Activated CD4-positive, alpha-beta T cell treated with anti-CD3 and anti-CD28 coated beads for 36 hours (primary cell): ENCODE data around the gene L3MBTL4. TPM values are rescaled to one million over a fixed set of nuclear protein-coding genes. Genes with fewer than 3 reads are reported as not detected.

Source experiments
- ATAC-seq: fragments of 200-7000 bp; cut with Tn5 transposase; one replicate; pipeline ENCODE4 v1.10.0; 2021; ENCODE audit warnings: mild to moderate bottlenecking, moderate library complexity
- CTCF ChIA-PET: fragments of 350-600 bp; sonication (Branson Sonifier 250); formaldehyde crosslinking; loops from one replicate; lab custom pipeline; 2021; ENCODE audit warnings: antibody characterized with exemption; lab: Charles Lee
- POLR2A ChIA-PET: fragments of 350-600 bp; sonication (Branson Sonifier 250); formaldehyde crosslinking; loops from one replicate; lab custom pipeline; 2021; ENCODE audit warnings: antibody characterized with exemption, inconsistent platforms; lab: Charles Lee
- DNase-seq: peaks from one replicate; pipeline ENCODE4 v3.0.0-alpha.2; 2020
- H3K27ac Mint-ChIP-seq: one replicate; pipeline ENCODE4 v1.8.0; 2021; ENCODE audit warnings: mixed read lengths
- H3K27me3 Mint-ChIP-seq: one replicate; pipeline ENCODE4 v1.8.0; 2021; ENCODE audit warnings: mixed read lengths
- H3K36me3 Mint-ChIP-seq: one replicate; pipeline ENCODE4 v1.8.0; 2021; ENCODE audit warnings: low read depth, mixed read lengths
- H3K4me1 Mint-ChIP-seq: one replicate; pipeline ENCODE4 v1.8.0; 2021; ENCODE audit warnings: mixed read lengths
- H3K4me3 Mint-ChIP-seq: one replicate; pipeline ENCODE4 v1.8.0; 2021; ENCODE audit warnings: mild to moderate bottlenecking, moderate library complexity, mixed read lengths
- H3K9me3 Mint-ChIP-seq: one replicate; pipeline ENCODE4 v1.8.0; 2021; ENCODE audit warnings: low read depth, mixed read lengths
- intact Hi-C, 2 experiments: fragments of 100-400 bp; cut with DNase I in 1 of 2; cut with micrococcal nuclease in 1 of 2; formaldehyde crosslinking; loops; one replicate each; pipeline versions ENCODE4 v1.14.2 to v1.15.1; 2022 to 2024; cut with DNase I, micrococcal nuclease
- total RNA-seq, 2 experiments: library from RNA; stranded (reverse); gene quantifications; one replicate each; pipeline ENCODE4 v1.2.3, GENCODE V29; 2021

The L3MBTL4 gene
- total RNA-seq, 2 experiments from 2014 or later = 0.11 to 0.21 TPM

GRCh38 chr18:5979176-5979888 is 435.4 kb downstream of the L3MBTL4 start:
- Mint-ChIP-seq H3K27ac (no peak overlapping the region), H3K36me3 (no peaks in the 10 kb centered on the region), H3K4me3 (no peak overlapping the region), H3K4me1 (peaks cover 14% of the 10 kb centered on the region), H3K9me3 (no peaks in the 10 kb centered on the region), H3K27me3 (no peaks in the 10 kb centered on the region)
- intact Hi-C loops = no loop called here
- no peak for ATAC-seq
- POLR2A ChIA-PET = no interaction called here
- no peak for DNase-seq
- CTCF ChIA-PET = interaction anchor here (0.7 kb wide), 1 partner anchor 18 kb away, joined by 3 read pairs; no protein-coding TSS in a partner anchor

GRCh38 chr18:5977022-5977421 is 437.7 kb downstream of the L3MBTL4 start:
- no peaks in the 10 kb centered on the region for H3K9me3 Mint-ChIP-seq
- H3K27me3 Mint-ChIP-seq = no peaks in the 10 kb centered on the region
- ChIA-PET CTCF (no interaction called here), POLR2A (no interaction called here)
- intact Hi-C loops = no loop called here
- peaks cover 14% of the 10 kb centered on the region for H3K4me1 Mint-ChIP-seq
- no peak overlapping the region for H3K27ac Mint-ChIP-seq
- DNase-seq = no peak
- ATAC-seq = no peak
- H3K36me3 Mint-ChIP-seq = no peaks in the 10 kb centered on the region
- no peak overlapping the region for H3K4me3 Mint-ChIP-seq

- Mint-ChIP-seq H3K27me3 (no peaks in the 10 kb centered on the region), H3K9me3 (no peaks in the 10 kb centered on the region), H3K4me3 (no peak overlapping the region), H3K4me1 (peaks cover 20% of the 10 kb centered on the region), H3K36me3 (no peaks in the 10 kb centered on the region), H3K27ac (no peak overlapping the region)
- ATAC-seq = peak; percentile 58
- ChIA-PET CTCF (no interaction called here), POLR2A (no interaction called here)
- DNase-seq = no peak
- intact Hi-C loops = no loop called here
These were observed 439.4 kb downstream of the L3MBTL4 start for GRCh38 chr18:5975111-5976002.

DNA sequence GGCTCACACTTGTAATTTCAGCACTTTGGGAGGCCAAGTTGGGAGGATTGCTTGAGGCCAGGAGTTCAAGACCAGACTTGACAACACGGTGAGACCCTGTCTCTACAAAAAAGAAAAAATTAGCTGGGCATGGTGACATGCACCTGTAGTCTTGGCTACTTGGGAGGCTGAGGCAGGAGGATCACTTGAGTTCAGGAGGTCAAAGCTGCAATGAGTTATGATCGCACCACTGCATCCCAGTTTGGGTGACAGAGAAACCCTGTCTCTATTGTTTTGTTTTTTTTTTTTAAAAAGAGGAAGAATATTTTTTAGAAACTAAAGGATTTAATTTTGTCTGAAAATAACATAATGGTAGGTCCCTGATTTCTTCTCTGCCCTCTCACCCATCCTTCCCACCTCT is 440.0 kb downstream of the L3MBTL4 start:
- intact Hi-C loops = no loop called here
- Mint-ChIP-seq H3K4me3 (no peak overlapping the region), H3K9me3 (no peaks in the 10 kb centered on the region), H3K27me3 (no peaks in the 10 kb centered on the region), H3K27ac (no peak overlapping the region), H3K36me3 (no peaks in the 10 kb centered on the region), H3K4me1 (peaks cover 21% of the 10 kb centered on the region)
- POLR2A ChIA-PET = no interaction called here
- ATAC-seq (no peak), DNase-seq (no peak)
- CTCF ChIA-PET = no interaction called here

GRCh38 chr18:5973099-5973498 is 441.6 kb downstream of the L3MBTL4 start:
- H3K36me3 Mint-ChIP-seq = no peaks in the 10 kb centered on the region
- POLR2A ChIA-PET = no interaction called here
- CTCF ChIA-PET = no interaction called here
- H3K9me3 Mint-ChIP-seq = no peaks in the 10 kb centered on the region
- H3K4me1 Mint-ChIP-seq = peaks cover 21% of the 10 kb centered on the region
- H3K27me3 Mint-ChIP-seq = no peaks in the 10 kb centered on the region
- DNase-seq (no peak), ATAC-seq (no peak)
- intact Hi-C loops = no loop called here
- no peak overlapping the region for H3K4me3 Mint-ChIP-seq
- no peak overlapping the region for H3K27ac Mint-ChIP-seq

GRCh38 chr18:5972298-5972697 is 442.4 kb downstream of the L3MBTL4 start:
- intact Hi-C loops = no loop called here
- ChIA-PET CTCF (no interaction called here), POLR2A (no interaction called here)
- no peak for DNase-seq
- peaks cover 23% of the 10 kb centered on the region for H3K4me1 Mint-ChIP-seq
- no peaks in the 10 kb centered on the region for H3K27me3 Mint-ChIP-seq
- no peaks in the 10 kb centered on the region for H3K9me3 Mint-ChIP-seq
- H3K4me3 Mint-ChIP-seq = no peak overlapping the region
- ATAC-seq = no peak
- H3K27ac Mint-ChIP-seq = no peak overlapping the region
- H3K36me3 Mint-ChIP-seq = no peaks in the 10 kb centered on the region

DNA sequence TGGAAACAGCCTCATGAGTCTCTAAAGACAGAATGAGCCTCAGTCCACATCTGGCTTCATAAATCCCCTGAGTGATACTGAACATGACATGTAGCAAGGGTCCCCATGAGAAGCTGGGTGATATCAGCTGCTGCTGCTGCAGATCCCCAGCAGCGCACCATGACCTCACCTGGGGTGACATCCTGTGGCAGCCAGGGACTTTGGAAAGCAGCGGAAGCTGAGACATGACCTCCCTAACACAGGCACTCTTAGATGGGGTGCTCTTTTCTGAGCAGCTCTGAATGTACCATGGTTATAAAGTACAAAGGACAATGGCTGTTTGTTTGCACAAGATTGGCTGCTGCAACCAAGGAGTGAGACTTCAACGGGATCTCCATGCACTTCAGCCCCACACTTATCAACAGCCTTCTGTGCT is 444.7 kb downstream of the L3MBTL4 start:
- peaks cover 32% of the 10 kb centered on the region for H3K4me1 Mint-ChIP-seq
- CTCF ChIA-PET = no interaction called here

DNA sequence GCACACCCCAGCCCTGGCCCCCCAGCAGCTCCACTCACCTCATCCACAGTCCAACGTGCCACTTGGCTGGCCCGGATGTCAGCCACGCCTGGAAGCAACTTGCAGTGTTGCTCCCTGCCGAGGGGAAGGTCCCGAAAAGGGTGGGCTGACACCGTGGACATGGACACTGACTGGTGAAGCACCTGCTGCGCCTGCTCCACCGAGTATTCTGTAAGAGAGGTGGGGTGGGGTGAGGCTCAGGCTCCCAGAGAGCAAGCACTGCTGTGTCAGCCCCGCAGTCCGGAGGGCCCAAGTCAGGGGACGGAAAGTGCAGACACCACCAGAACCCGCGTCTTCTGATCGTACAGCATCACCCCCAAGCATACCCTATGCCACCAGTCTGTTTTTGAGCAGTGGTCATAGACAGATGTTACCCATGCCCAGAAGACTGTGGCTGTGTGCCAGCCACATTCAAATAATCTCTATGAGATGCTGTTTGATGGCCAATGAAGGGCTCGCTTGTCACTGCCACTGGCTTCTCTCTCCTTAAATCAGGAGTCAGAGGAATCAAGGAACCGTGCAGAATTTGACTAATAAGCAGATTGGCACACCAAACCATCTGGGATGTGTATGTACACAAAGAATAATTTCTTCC is 445.2 kb downstream of the L3MBTL4 start:
- POLR2A ChIA-PET = no interaction called here
- no peak overlapping the region for H3K4me3 Mint-ChIP-seq
- no peak for ATAC-seq
- H3K9me3 Mint-ChIP-seq = no peaks in the 10 kb centered on the region
- CTCF ChIA-PET = no interaction called here
- peaks cover 36% of the 10 kb centered on the region for H3K4me1 Mint-ChIP-seq
- H3K27ac Mint-ChIP-seq = no peak overlapping the region
- no peak for DNase-seq
- H3K27me3 Mint-ChIP-seq = no peaks in the 10 kb centered on the region
- intact Hi-C loops = no loop called here
- H3K36me3 Mint-ChIP-seq = no peaks in the 10 kb centered on the region

More for the DNA sequence above, 444.7 kb downstream of the L3MBTL4 start:
- ATAC-seq (peak; percentile 71), DNase-seq (peak; percentile 35)
- Mint-ChIP-seq H3K4me3 (no peak overlapping the region), H3K9me3 (no peaks in the 10 kb centered on the region), H3K27me3 (no peaks in the 10 kb centered on the region), H3K27ac (no peak overlapping the region), H3K36me3 (no peaks in the 10 kb centered on the region)
- POLR2A ChIA-PET = no interaction called here
- intact Hi-C loops = no loop called here

- Mint-ChIP-seq H3K4me3 (no peak overlapping the region), H3K36me3 (no peaks in the 10 kb centered on the region), H3K27ac (no peak overlapping the region), H3K9me3 (no peaks in the 10 kb centered on the region), H3K27me3 (no peaks in the 10 kb centered on the region), H3K4me1 (peaks cover 41% of the 10 kb centered on the region)
- CTCF ChIA-PET = no interaction called here
- intact Hi-C loops = no loop called here
- no peak for ATAC-seq
- POLR2A ChIA-PET = no interaction called here
- DNase-seq = no peak
These were observed 447.0 kb downstream of the L3MBTL4 start for GRCh38 chr18:5967666-5968065.

GRCh38 chr18:5967007-5967406 is 447.7 kb downstream of the L3MBTL4 start:
- Mint-ChIP-seq H3K27ac (no peak overlapping the region), H3K4me3 (no peak overlapping the region), H3K27me3 (no peaks in the 10 kb centered on the region), H3K9me3 (no peaks in the 10 kb centered on the region), H3K36me3 (no peaks in the 10 kb centered on the region), H3K4me1 (peaks cover 41% of the 10 kb centered on the region)
- intact Hi-C loops = no loop called here
- no peak for DNase-seq
- POLR2A ChIA-PET = no interaction called here
- ATAC-seq = no peak
- CTCF ChIA-PET = no interaction called here

DNA sequence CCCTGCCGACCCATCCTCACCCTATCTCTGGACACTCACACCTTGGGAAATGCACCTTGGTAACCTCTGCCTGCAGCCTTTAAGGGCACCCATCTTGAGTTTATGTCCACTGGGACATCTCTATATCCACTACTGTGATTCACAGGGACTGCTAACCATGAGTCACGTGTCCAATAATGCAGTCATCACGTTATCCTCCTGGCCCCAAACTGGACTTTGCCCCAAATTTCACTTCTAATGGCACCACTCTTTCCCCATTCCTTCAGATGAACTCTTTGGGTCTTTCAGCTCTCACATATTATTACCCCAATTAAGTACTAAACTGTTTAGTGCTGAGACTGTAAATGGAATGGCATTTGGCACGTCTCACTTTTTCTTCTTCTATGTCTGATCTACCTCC is 448.2 kb downstream of the L3MBTL4 start:
- ATAC-seq = no peak
- Mint-ChIP-seq H3K9me3 (no peaks in the 10 kb centered on the region), H3K27me3 (no peaks in the 10 kb centered on the region), H3K4me1 (peaks cover 41% of the 10 kb centered on the region), H3K4me3 (no peak overlapping the region), H3K27ac (no peak overlapping the region), H3K36me3 (no peaks in the 10 kb centered on the region)
- DNase-seq = no peak
- POLR2A ChIA-PET = no interaction called here
- CTCF ChIA-PET = interaction anchor here (0.9 kb wide), 1 partner anchor 12 kb away, joined by 3 read pairs; no protein-coding TSS in a partner anchor
- intact Hi-C loops = no loop called here
